ENCODE measurements around the gene RNF187. TPM values are rescaled to one million over a fixed set of nuclear protein-coding genes. Genes with fewer than 3 reads are reported as not detected.

The RNF187 gene
- total RNA-seq, 2 donors from 2014 or later: 103 to 112 TPM

GRCh38 chr1:228543396-228543795, 56.2 kb downstream of the RNF187 start:
- no peak overlapping the region for H3K4me3 Mint-ChIP-seq
- H3K27ac Mint-ChIP-seq: no peak overlapping the region
- 87 to 92% methylated on average over 3 of the region's 3 CpGs for WGBS, 2 experiments (ENCODE audit: insufficient coverage in 1 of 2, insufficient read length in 1 of 2)
- no peaks in the 10 kb centered on the region for H3K36me3 ChIP-seq (ENCODE audit: control insufficient read depth, insufficient read depth, low read length)
- TF ChIP-seq CTCF (conservative IDR thresholded peaks at IDR 0.05): no peak
- peaks cover 95% of the 10 kb centered on the region for H3K27me3 Mint-ChIP-seq (ENCODE audit: insufficient read depth)
- H3K27me3 ChIP-seq (ENCODE audit: control insufficient read depth, insufficient read depth, low read length, poor library complexity, severe bottlenecking): no peaks in the 10 kb centered on the region
- H3K4me1 Mint-ChIP-seq: no peaks in the 10 kb centered on the region
- no peaks in the 10 kb centered on the region for H3K36me3 Mint-ChIP-seq (ENCODE audit: low read depth)
- H3K4me1 ChIP-seq (ENCODE audit: control insufficient read depth, insufficient read depth, low read length): no peaks in the 10 kb centered on the region
- H3K27ac ChIP-seq (ENCODE audit: low read depth, low read length): no peak overlapping the region
- no peak overlapping the region for H3K9ac ChIP-seq (ENCODE audit: extremely low read depth, low read length, poor library complexity, severe bottlenecking)
- no peak for DNase-seq
- H3K4me3 ChIP-seq (ENCODE audit: low read length): no peak overlapping the region
- no peaks in the 10 kb centered on the region for H3K9me3 ChIP-seq (ENCODE audit: control insufficient read depth, low read length)
- peaks cover 10% of the 10 kb centered on the region for H3K9me3 Mint-ChIP-seq

GRCh38 chr1:228544021-228544850, 57.1 kb downstream of the RNF187 start:
- Mint-ChIP-seq H3K36me3 (ENCODE audit: low read depth) (no peaks in the 10 kb centered on the region), H3K27ac (no peak overlapping the region), H3K27me3 (ENCODE audit: insufficient read depth) (peaks cover 91% of the 10 kb centered on the region), H3K4me1 (no peaks in the 10 kb centered on the region), H3K9me3 (peaks cover 4% of the 10 kb centered on the region), H3K4me3 (no peak overlapping the region)
- H3K27me3 ChIP-seq (ENCODE audit: control insufficient read depth, insufficient read depth, low read length, poor library complexity, severe bottlenecking): no peaks in the 10 kb centered on the region
- H3K4me3 ChIP-seq (ENCODE audit: low read length): no peak overlapping the region
- H3K36me3 ChIP-seq (ENCODE audit: control insufficient read depth, insufficient read depth, low read length): no peaks in the 10 kb centered on the region
- no peaks in the 10 kb centered on the region for H3K9me3 ChIP-seq (ENCODE audit: control insufficient read depth, low read length)
- H3K27ac ChIP-seq (ENCODE audit: low read depth, low read length): no peak overlapping the region
- no peak for DNase-seq
- H3K4me1 ChIP-seq (ENCODE audit: control insufficient read depth, insufficient read depth, low read length): no peaks in the 10 kb centered on the region
- 64 to 65% methylated on average over 7 of the region's 7 CpGs for WGBS, 2 experiments (ENCODE audit: insufficient coverage in 1 of 2, insufficient read length in 1 of 2)
- TF ChIP-seq CTCF (conservative IDR thresholded peaks at IDR 0.05): no peak
- H3K9ac ChIP-seq (ENCODE audit: extremely low read depth, low read length, poor library complexity, severe bottlenecking): no peak overlapping the region

GRCh38 chr1:228544921-228545591, 57.9 kb downstream of the RNF187 start:
- no peak for DNase-seq
- H3K9ac ChIP-seq (ENCODE audit: extremely low read depth, low read length, poor library complexity, severe bottlenecking): no peak overlapping the region
- H3K36me3 ChIP-seq (ENCODE audit: control insufficient read depth, insufficient read depth, low read length): no peaks in the 10 kb centered on the region
- no peaks in the 10 kb centered on the region for H3K4me1 ChIP-seq (ENCODE audit: control insufficient read depth, insufficient read depth, low read length)
- no peaks in the 10 kb centered on the region for H3K9me3 ChIP-seq (ENCODE audit: control insufficient read depth, low read length)
- no peak overlapping the region for H3K4me3 ChIP-seq (ENCODE audit: low read length)
- 50 to 54% methylated on average over 4 of the region's 4 CpGs for WGBS, 2 experiments (ENCODE audit: insufficient coverage in 1 of 2, insufficient read length in 1 of 2)
- Mint-ChIP-seq H3K36me3 (ENCODE audit: low read depth) (no peaks in the 10 kb centered on the region), H3K9me3 (no peaks in the 10 kb centered on the region), H3K27ac (no peak overlapping the region), H3K4me3 (no peak overlapping the region), H3K27me3 (ENCODE audit: insufficient read depth) (peaks cover 92% of the 10 kb centered on the region), H3K4me1 (no peaks in the 10 kb centered on the region)
- TF ChIP-seq CTCF (conservative IDR thresholded peaks at IDR 0.05): no peak
- no peak overlapping the region for H3K27ac ChIP-seq (ENCODE audit: low read depth, low read length)
- H3K27me3 ChIP-seq (ENCODE audit: control insufficient read depth, insufficient read depth, low read length, poor library complexity, severe bottlenecking): no peaks in the 10 kb centered on the region

Small RNAs within 50 kb of the gene (microRNA-seq; reads per million reads assigned to microRNA genes)
- not detected for gene MIR4666A (ENCODE audit: borderline microRNAs expressed)

Other genes with a start within 250 kb of the RNF187 start
- 10 to 100 TPM; 33.8 to 38.9 TPM for gene TRIM11, start 80.5 kb upstream of the RNF187 start, total RNA-seq
- gene TRIM17, start 70.5 kb upstream of the RNF187 start, total RNA-seq: 10 to 100 TPM in 1 of 2 donors, 1 to 10 TPM in 1; 8.4 to 19.6 TPM
- gene RHOU, start 248.1 kb downstream of the RNF187 start, total RNA-seq: 10 to 100 TPM in 1 of 2 donors, 1 to 10 TPM in 1; 9.0 to 12.0 TPM

Measured in endodermal cell (in vitro differentiated cells).